GM21526 (cell line): ENCODE measurements around the gene FOXO3.

ENCODE experiments used
- ATAC-seq: cut with Tn5 transposase; IDR thresholded peaks from one replicate; pipeline ENCODE4 v1.9.1; 2021; ENCODE audit warnings: moderate library complexity; ENCODE audit not compliant: unreplicated experiment, low FRiP score

Gene FOXO3

DNA sequence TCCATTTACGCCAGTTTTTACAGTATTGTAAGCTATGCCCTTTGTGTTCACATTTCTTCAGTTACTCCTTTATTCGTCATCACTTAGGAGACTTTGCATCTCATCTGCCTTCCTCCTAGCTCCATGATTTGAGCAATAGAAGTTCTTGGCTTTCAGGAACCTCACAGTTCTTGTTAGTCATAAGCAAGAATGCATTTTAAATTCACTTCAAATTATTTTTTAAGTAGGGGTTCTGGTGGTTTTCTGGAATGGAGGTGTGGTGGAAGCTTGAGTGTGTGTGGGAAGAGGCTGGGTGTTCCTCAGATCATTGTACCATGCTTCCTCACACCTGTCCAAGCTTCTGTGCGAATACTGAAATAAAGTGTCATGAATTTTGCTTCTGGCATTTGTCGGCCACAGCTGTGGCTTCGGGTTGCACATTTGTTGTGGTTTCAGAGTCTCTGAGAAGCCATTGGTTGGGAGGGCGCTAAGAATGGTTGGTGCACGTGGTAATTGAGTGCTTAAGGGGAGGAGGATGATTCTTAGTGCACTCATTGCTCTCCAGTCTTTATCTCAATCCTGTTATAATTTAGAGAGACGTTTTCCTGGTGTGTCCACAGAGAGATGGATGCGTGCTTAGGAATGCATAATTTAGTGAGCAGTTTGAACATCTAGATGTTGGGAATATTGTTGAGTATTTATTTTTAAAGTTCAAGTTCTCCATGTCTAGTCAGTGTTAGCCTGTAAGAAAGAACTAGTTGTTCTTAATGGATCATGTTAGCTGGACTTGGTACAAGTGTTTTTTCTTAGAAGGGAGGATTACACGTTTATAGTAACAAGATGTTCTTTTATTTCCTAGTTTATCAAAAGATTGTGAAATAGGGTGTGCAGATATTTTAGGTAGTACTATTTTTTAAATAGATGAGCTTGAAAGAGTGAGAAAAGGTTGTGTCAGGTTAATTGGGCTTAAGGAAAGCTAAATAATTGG is 31.9 kb downstream of the FOXO3 start:
- ATAC-seq: peak; percentile 84

DNA sequence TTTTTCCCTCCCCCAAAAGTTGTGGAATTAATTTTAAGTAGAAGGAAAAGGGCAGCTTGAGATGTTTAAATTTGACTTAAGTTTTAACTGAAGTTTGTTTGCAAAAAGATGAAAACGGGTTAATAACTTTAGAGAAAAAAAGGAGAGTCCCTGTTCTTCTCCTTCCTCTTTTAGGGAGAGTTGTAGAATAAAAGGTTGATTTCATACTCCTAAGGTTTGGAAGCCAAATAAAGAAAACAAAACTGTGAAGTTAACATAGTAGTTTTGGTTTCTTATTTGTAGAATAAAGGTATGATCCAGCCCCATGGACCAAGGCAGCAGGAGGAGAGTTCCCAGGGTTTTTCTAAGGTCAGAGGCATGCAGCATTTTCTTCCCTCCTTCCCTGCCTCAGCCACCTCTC is 33.4 kb downstream of the FOXO3 start:
- ATAC-seq: no peak

DNA sequence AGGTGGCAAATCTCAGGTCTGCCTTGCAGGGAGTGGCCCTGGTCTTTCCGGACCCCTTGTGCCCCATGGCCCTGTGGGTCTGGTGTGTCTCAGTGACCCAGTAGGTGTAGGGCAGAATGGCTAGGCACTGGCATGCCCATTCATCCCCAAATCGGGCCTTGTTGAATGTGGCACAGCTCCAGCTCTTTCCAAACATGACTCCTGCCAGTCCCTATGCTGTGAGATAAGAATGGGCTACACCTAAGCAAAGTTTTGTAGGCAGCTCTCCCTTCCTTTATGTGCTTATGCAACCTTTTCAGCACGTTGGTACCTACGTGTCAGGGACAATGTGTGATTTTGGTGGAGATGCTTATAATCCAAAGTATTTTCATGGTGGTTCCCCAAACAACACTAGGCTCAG is 33.9 kb downstream of the FOXO3 start:
- no peak for ATAC-seq

DNA sequence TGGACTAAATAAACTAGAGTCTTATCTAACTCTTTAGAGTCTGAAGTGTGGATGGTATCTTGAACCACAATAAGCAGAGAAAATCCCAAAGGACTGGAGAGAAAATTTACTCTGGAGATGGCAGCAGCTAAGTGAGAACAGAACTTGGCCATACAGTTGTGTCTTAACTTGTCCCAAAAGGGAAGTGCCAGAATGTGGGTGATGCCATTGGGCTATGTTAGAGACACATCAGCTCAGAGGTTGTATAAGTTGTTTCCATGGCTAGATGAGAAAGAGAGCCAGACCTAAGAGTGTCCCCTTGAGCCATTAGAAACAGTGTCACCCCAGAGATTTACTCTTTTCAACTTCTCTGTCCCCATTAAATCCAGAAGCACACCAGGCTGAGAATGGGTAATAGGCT is 36.2 kb downstream of the FOXO3 start:
- ATAC-seq: no peak

- ATAC-seq: no peak
Measured at GRCh38 chr6:108597572-108598304, 37.0 kb downstream of the FOXO3 start.

DNA sequence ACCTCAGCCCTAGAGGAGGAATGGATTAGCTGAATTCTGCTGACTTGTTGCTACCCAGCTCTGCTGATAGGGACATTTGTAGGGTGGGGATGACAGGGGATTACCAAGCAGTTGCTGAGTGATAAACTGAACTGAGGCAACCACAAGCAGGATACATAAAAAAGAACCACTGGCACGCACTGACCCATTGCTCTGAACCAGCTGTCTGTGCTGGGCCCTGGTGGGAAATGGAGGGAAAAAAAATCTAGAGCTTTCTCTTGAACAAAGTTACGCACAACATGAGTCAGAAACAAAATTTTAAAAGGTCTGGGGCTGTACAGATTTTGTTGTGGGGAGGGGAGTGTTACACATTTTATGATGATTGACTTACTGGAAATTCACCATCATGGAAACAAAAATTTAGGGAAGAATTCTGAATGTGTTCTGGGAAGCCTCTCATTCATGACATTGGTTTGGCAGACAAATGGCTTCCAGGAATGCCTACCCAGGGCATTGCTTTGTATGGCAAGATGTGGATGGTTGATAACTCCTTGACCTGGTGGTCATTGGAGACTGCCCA is 37.7 kb downstream of the FOXO3 start:
- no peak for ATAC-seq

DNA sequence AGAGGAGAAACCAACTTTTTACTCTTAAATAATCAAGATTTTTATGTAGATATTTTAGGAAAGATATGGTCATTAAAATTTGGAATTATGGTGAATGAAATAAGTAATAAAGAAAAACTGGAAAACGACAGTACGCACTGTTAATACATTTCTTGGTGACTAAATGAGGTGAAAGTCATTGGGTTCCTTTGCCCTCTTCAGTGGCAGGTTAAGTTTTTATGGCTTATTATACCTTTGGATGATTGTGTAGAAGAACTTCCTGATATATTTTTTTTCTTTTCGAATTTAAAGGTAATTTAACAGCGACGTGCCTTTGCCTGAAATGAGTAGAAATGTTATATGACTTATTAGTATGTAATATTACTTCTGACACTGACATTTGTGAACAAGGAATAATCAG is 43.4 kb downstream of the FOXO3 start:
- no peak for ATAC-seq

DNA sequence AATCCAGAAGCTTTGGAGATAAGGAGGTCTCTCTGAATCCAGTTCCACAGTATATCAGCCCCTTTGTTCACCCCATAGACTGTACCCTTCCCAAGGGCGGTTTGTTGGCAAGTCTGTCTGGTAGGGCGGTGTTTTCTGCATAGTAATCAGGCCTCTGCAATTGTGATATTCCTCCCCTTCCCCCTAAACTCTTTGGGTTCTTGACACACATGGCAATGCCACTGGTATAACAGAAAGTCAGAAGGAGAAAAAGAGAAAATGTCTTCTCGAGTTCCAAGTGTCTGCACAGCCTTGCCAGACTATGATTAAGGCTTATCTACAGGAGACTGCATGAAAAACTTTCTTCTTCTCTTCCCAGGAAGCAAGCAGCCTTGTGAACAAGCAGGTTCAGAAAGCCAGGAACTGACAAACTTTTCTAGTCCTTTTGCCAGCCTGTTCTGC is 45.6 kb downstream of the FOXO3 start:
- ATAC-seq: no peak

DNA sequence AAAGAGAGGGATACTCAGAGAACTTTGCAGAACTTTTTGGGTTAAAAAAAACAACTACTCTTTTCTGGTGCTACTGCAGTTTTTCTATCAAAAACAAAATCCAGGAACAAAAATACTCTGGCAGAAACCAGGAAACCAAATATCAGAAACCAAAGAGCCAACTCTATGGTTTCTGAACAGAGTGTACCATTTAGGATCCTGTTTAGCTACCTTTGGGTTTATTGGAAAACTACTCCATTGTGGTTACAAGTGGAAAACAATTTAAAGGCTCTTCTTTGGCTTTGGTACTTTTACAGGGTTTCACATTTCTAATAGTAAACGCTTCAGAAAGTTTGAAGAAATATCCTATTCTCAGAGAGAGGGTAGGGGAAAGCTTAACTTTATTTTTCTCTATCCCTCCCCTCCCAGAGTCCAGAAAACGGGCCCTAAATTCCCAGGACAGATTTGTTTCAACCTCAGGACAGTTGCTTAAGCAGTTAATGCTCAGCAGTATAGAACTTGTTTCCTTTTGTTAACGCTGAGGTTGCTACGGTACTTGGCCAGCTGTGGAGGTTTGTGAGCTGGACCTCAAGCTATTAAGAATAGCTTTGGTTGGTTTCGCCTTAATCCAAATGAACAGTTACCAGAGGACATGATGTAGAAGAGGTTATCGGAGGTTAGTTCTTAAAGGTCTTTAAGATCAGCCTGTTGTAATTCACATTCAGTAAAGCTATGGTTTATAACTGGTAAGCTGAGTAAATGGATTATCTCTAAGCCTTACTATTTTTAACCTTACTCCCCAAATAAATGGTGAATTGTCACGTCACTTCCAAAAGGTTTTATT is 47.9 kb downstream of the FOXO3 start:
- no peak for ATAC-seq

- ATAC-seq: no peak
Measured at GRCh38 chr6:108609276-108609769, 48.6 kb downstream of the FOXO3 start.

DNA sequence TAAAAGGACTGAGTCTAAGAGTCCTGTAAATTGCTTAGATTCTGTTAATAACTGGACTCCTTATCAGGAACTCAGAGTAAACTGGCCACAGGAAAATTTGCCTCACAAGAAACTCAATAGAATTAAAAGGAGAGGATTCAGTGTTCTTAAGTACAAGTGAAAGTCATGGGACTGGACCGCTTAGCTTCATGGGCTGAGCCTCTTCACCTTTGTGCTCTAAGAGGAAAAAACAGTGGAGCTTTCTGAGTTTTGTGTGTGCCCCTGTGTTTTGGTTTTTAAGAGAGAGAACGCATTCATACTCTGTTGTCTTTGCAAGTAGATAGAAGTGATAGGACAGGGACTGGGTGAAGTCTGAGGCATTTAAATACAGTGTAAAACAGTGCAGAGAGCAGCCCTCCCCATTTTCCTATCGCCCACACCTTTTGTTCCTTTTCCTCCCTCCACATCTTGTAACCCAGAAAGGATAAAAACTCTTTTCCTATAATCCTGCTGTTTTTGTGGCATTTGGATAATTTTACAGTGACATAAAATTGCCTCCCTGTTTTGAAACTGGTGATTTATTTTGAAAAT is 49.6 kb downstream of the FOXO3 start:
- no peak for ATAC-seq

DNA sequence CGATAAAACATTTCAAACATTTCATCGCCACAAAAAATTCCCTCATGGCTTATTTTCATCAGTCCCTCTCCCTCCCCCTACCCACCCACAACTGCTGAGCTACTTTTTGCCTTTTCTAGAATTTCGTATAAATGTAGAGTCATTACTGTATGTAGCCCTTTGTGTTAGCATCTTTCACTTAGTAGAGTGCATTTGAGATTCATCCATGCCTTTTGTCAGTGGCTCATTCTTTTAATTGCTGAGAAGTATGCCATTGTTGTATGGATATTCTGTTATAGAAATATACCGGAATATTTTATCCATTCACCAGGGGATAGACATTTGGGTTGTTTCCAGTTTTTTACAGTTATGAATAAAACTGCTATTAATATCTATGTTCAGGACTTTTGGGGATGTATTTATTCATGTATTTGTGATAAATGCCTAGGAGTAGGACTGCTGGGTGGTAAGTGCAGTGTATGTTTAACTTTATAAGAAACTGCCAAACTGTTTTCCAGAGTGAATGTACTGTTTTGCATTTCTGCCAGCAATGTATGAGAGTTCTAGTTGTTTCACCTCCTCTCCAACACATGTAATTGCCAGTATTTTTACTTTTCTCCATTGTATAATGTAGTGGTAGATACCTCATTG is 50.4 kb downstream of the FOXO3 start:
- no peak for ATAC-seq

DNA sequence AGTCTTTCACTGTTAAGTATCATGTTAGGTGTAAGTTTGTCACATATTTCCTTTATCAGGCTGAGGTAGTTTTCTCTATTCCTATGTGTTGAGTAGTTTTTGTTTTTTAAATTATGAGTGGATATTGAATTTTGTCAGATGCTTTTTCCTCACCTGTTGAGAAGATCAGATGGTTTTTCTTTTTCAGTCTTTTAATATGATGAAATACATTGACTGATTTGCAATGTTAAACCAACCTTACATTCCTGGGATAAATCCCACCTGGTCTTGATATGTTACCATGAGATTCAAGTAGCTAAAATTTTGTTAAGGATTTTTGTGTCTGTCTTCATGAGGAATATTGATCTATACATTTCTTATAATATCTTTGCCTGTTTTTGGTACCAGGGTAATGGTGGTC is 52.1 kb downstream of the FOXO3 start:
- no peak for ATAC-seq

DNA sequence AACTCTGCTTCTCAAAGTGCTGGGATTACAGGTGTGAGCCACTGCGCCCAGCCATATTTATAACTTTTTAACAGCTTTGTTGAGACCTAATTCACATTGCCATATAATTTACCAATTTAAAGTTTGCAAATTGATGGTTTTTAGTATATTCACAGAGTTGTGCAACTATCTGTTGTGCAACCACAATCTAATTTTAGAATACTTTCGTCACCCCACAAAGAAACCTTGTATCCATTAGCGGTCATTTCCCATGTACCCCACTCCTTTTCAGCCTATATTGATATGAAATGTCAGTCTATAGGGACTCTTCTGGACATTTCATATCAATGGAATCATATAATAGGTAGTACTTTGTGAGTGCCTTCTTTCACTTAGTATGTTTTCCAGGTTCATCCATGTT is 55.8 kb downstream of the FOXO3 start:
- ATAC-seq: no peak

GRCh38 chr6:108616973-108617372 is 56.3 kb downstream of the FOXO3 start:
- ATAC-seq: no peak

DNA sequence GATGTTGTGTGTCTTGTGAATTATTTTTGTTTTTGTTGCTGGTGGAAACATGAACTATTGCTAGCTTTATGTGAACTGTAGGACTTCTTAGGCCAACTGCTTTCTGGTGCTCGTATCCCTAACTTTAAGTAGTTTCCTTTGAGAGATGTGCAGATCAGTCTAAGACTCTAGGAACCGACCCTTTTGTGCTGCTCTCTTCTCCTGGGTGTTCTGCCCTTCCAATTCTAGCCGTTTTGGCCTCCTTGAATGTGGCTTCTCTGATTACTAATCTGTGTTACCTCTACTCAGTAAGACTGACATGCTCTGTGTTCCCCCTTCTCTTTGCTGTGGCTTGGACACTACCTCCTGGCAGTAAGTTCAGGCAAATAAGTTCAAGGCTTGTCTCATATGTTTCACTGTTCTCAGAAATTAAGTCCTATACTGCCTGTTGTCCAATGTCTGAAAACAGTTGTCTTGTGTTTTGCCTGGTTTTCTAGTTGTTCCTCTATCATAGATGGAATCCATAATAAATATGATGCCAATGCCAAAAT is 58.0 kb downstream of the FOXO3 start:
- ATAC-seq: no peak

DNA sequence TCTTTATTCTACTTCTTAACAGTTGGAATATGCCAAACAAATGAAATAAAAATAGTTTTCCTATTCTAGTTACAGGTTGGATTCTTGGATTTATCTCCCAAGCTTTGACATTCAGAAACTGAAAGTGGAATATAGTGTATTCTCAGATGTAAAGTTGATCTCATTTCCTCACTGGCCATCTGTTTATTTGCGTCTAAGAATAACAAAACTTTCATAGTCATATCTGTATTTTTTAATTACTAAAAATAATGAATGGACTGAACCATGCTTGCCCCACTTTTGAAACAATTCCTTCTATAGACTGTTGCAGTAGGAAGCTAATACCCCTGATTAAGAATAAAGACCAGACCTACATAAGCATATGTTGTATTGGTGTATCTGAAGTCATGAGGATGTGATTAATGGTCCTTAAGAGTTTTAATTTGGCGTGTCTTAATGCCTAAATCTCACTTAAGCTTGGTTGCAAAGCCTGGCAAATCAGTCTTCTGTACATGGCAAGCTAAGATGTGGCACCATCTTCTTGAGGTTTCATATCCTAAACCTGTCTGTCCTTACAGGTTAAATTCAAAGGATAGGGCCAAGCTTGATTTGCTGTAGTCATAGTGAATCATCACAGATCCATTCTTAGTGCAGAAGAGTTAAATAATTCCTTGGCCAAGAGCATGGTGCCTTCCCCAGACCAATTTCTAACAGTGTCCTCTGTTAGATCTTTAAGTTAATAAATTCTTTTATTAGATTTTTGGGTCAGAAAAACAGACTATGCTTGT is 58.9 kb downstream of the FOXO3 start:
- no peak for ATAC-seq

GRCh38 chr6:108621117-108621516 is 60.4 kb downstream of the FOXO3 start:
- no peak for ATAC-seq
